GM18909 (cell line): ENCODE data around the gene SNX24.
A peak's percentile ranks its signal among the peaks of the same experiment; 100 is the strongest.
"Not testable (repeated sequence)": the region's sequence is repeated elsewhere in the genome, so short reads cannot be mapped to it uniquely, and the experiment has no call there.

ENCODE experiments used
- ATAC-seq: cut with Tn5 transposase; IDR thresholded peaks from one replicate; pipeline ENCODE4 v1.9.1; 2021; ENCODE audit warnings: mild to moderate bottlenecking; ENCODE audit not compliant: unreplicated experiment, poor library complexity

SNX24 gene

DNA sequence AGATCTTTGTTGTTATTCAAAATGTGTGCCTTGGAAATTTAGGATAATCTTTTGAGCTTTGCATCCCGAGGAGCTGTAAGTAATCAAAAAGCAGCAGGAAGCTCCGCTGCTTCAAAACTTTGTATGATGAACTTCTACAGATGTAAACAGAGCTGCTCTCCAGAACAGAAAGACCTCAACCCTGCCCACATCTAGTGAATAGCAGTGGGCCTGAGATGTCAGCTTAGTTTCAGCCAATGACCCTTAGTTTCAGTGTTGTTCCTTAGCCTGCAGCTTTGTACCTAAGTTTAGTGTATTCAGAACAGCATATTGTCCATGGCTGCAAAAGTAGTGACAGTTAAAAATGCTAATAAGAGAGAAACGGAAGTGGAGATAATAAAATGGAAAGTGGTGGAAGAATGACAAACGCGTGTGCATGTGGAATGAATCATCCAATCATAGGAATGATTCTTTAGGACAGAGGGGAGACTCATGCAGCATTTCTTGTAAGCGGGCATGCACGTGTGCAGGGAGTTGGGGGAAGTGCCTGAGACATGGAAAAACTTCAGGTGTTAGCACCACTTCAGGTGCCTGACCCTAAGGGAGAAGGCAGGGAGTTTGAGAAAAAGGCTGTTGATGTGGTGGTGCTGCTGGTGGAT lies 24.9 kb downstream of the SNX24 start:
- no peak for ATAC-seq

DNA sequence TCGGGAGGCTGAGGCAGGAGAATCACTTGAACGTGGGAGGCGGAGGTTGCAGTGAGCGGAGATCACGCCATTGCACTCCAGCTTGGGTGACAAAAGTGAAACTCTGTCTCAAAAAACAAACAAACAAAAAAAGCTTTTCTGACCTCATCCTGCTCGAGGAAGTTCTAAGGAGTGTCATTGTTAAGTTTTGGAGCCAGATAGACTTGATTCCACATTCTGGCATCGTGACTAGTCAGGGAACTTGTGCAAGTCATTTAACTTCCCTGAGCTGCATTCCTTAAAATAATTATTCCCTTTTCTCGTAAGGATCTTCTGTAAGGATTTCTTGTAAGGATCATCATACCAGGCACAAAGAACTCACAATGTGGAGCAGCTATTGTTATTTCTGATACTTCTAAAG lies 26.2 kb downstream of the SNX24 start:
- no peak for ATAC-seq

DNA sequence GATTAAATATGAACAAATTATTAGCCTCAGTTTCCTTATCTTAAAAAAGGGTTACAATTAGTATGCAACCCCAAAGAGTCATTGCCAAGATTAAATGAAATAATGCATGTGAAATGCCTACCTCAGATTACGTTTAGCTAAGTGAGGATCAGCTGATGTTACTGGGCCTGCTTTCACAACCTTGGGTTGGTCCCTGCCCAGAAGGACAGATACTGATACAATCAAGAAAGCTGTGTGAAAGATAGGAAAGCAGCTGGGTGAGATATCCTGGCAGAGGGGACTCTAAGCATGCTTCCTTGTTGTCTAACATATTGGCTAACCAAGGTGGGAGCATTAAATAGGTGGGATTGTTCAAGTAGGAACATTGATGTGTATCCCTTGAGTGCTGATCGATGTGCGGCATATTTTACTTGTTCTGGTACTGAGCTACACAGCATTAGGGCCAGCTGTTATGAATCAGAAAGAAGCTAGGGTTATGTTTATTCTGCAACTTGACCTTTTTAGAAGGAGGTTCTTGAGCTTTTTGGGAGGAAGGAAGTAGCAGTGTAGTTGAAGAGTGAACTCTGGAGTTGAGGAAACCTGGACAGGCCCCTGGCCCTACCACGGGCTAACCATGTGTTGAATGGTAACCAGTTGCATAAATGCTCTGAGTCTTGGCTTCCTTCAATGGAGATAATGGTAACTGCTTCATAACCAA lies 28.9 kb downstream of the SNX24 start:
- no peak for ATAC-seq

- peak; percentile 63 for ATAC-seq
Measured at GRCh38 chr5:122877518-122877917, 32.1 kb downstream of the SNX24 start.

GRCh38 chr5:122879076-122879475 lies 33.7 kb downstream of the SNX24 start:
- ATAC-seq: no peak

GRCh38 chr5:122880170-122880689 lies 34.8 kb downstream of the SNX24 start:
- no peak for ATAC-seq

- peak; percentile 89 for ATAC-seq
Measured at GRCh38 chr5:122880749-122881148, 35.3 kb downstream of the SNX24 start.

GRCh38 chr5:122882831-122883230 lies 37.4 kb downstream of the SNX24 start:
- ATAC-seq: no peak

DNA sequence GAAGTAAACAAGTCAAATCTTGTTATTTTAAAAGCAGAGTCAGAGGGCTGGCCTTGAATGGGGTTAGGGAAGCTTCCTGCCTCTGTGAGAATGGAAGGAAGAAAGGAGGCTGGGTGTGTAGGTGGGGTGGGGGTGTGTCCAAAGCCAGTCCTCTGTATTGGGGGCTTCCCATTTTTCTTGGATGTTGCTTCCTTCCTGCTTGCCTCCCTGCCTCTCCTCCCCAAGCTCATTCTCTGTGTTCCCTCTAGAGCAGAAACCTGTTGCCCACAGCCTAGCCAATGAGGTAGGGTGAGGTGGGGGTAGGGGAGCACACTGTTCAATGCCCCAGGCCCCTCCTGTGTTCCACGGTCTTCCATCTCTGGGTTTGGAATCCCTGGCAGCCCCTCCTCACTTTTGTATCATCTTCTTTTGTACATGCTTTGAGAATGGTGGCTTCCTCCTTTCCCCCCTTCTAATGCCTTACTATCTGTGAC lies 39.7 kb downstream of the SNX24 start:
- no peak for ATAC-seq

DNA sequence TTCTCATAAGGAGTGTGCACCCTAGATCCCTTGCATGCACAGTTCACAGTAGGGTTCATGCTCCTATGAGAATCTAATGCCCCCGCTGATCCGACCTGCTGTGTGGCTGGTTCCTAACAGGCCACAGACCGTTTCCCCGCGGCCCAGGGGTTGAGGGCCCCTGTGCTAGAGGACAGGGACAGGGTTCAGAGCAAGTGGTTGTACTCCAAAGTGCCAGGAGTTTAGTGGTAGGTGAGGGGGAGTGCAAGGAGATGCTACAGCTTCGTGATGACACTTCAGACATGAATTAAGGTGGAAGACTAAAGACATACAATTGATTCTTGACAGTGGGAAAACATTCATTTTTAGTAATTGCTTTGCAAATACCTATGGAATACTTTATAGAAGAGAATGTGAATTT lies 40.5 kb downstream of the SNX24 start:
- ATAC-seq: no peak

DNA sequence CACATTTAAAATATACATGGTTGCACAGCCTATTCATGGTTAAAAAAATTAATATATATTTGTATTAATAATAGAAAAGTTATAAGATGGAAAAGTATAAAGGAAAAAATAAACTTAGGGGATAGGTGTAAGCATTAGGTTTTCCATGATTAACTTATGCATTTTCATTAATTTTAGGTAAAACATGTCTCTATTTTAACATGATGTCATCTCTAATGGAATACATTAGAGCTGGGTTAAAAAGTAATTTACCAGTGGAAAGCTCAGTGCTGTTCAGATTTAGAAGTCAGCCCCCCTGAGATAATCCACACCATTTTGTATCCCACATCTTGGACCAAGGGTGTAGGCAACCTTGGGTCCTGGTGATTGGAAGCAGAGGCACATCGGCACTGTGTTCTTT lies 49.7 kb downstream of the SNX24 start:
- no peak for ATAC-seq

DNA sequence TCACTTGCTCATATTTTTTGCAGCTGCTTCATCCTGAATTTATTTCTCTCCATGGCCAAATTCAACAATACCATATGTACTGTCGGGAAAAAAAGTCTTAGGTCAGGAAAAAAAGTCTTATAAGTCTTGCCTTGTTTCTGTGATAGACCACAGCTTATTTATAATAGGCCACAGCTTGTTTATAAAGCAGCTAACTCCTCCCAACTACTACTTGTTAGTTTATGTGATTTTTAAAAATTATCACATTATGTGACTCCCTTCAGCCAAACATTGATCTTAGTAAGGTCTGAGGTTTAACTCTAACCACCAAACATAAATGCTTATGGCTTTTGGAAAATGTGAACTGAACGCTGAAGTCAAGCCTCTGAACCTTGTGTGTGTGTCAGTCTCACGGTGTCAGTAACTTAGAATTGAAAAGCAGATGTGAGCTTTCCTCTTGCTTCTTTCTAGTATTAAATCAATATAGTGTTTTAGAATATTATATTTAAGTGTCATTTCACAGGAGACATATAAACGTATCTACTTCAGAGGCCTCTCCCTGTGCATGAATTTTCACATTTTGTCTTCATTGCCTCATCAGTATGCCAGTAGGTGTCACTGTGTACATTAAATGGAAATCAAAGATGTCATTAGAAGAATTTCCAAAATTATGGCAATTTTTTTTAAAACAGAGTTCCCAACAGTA lies 51.3 kb downstream of the SNX24 start:
- no peak for ATAC-seq

DNA sequence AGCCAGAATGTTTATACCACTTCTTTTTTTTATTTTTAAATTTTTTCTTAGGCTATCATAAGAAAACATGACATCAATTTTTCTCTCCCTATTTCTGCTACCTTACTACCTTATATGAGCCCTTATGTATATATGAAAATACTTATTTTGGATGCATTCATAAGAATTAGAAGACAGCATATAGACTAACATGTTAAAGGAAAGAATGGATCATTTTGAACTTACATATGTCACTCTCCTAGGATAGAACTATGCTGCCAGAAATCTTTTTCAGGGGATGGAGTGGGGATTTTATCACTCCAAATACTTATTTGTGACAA lies 51.8 kb downstream of the SNX24 start:
- ATAC-seq: no peak

DNA sequence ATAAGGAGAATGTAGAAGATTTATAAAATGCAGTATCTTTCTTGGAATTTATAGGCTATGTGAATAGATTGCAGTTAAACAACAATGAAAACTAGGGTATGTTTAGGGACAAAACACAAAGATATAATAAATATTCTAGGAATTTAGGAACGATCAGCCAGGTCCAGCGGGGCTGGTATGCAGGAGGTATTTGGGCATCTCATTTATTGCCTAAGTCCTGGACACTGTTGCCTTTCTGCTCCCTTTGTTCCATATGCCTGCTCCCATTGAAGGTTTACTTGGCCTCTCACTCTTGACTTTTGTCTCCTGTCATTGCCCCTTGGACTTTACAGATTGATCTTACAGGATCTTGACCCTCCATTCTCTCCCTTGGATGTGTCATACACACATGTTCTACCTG lies 55.9 kb downstream of the SNX24 start:
- no peak for ATAC-seq

DNA sequence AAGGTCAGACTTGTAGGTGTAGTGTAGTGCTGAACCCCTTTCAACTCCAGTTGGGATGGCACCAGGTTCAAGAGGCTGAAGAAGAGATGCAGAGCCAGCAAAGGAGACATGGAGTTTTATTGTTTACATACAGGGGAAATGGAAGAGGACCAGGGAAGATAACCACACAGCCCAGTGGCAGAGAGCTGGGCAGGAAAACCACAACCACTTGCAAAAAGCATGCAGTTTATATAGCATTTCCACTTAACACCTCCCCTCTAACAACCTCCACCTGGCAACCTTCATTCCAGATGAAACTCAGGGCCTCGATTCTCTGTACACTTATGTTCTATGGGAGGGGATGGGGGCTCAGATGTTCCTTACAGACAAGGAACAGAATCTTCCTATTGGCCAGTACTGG lies 56.9 kb downstream of the SNX24 start:
- no peak for ATAC-seq

DNA sequence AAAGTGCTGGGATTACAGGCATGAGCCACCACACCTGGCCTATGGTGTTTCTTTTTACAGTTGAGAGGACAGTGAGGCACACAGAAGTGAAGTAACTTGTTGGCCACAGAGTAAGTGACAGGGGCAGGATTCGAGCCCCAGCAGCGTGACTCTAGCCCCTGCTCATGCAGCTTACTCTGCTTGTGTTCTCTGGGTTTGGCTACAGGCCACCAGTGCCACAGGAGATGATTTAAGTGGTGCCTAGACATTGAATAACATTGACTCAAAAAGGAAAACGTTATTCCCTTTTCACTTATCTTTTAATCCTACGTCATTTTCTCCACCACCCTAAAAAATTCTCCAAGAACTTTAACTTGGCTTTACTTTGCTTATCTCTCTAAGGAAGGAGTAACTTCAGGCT lies 61.4 kb downstream of the SNX24 start:
- no peak for ATAC-seq

DNA sequence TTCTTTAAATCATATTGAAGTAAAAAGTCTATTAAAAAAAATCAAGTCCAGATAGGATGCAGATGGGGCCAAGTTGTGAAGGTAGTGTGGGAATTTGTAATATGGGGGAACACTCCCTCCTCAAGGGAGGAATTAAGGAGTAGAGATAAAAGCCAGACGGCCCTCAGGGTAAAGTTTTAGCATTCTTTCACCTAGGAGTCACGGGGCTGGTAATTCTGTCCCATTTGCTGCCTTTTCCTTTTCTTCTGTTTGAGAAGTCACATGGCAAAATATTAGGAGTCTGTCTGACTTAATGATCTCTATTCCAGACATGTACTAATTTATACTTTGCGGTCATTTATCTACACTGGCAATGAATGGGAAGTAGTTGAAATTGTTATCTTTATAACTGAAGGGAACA lies 61.9 kb downstream of the SNX24 start:
- ATAC-seq: no peak

GRCh38 chr5:122908108-122908507 lies 62.7 kb downstream of the SNX24 start:
- no peak for ATAC-seq

DNA sequence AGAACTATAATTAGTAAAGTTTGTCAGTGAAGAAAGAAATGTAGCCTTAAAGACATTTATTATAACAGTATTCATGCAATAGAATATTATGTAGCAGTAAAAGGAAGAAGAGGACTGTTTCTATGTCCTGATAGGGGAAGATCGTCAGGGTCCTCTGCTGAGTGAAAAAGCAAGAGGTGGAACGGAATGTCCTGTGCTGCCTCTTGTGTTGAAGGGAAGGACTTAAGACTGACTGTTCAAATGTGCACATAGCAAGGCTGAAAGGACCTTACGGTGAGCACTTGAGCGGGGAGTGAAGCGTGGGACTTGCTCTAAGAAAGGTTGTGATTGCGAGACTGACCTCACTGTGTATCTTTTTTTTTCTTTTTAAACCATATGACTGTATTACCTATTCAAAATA lies 63.2 kb downstream of the SNX24 start:
- ATAC-seq: no peak

DNA sequence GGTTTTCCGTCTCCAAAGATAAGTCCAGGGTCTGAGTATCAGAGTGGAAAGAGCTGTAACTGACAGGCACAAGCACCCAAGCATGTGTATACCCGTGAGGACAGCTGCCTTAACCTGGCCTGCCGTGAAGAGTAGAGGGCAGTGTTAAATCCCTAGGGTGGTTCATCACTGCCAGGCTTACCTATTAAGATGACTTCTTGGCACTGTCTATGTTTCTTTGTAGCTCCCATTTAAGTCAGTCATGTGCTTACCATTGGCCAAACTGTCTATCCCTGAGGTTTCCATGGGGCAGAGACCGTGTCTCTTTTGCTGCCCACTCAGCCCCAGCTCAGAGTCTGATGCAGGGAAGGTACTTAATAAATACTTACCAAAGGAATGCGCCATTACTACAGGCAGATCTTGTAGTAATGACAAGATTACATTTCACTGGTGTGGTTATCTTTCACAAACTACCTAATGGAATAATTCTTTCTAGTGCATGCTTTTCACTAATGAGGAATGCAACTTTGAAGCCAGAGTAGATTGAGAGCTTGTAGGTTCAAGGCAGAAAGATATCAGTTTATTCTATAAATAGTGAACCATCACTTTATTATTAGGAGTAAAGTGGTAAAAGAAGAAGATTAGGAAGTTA lies 64.2 kb downstream of the SNX24 start:
- no peak for ATAC-seq

DNA sequence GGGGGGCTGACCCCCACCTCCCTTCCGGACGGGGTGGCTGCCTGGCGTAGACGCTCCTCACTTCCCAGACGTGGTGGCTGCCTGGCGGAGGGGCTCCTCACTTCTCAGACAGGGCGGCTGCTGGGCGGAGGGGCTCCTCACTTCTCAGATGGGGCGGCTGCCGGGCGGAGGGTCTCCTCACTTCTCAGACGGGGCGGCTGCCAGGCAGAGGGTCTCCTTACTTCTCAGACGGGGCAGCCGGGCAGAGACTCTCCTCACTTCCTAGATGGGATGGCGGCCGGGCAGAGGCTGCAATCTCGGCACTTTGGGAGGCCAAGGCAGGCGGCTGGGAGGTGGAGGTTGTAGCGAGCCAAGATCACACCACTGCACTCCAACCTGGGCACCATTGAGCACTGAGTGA lies 68.0 kb downstream of the SNX24 start:
- not testable (repeated sequence) for ATAC-seq
